ENCODE results near the gene SDR9C7. TPM values are rescaled to one million over a fixed set of nuclear protein-coding genes. Genes with fewer than 3 reads are reported as not detected.
"Not testable (repeated sequence)": the region's sequence is repeated elsewhere in the genome, so short reads cannot be mapped to it uniquely, and the experiment has no call there.

The SDR9C7 gene
- not detected for polyA plus RNA-seq (2012; ENCODE audit: insufficient read depth, insufficient read length)

GRCh38 chr12:56933826-56934625, at the start of gene SDR9C7:
TSS of gene SDR9C7 (minus strand) at chr12:56934408. CDS start at chr12:56934261, 147 bp downstream.
- no peak within 1 kb of the TSS for H3K4me3 ChIP-seq (ENCODE audit: low read length)
- DNase-seq (ENCODE audit: low read depth, low spot score) = no peak

- DNase-seq (ENCODE audit: low read depth, low spot score) = no peak
- no peak overlapping the region for H3K4me3 ChIP-seq (ENCODE audit: low read length)
Observed at GRCh38 chr12:56983386-56983785, 49.2 kb upstream of the SDR9C7 start.

- DNase-seq (ENCODE audit: low read depth, low spot score); H3K4me3 ChIP-seq (ENCODE audit: low read length): not testable (repeated sequence)
Observed at GRCh38 chr12:56982578-56983236, 48.5 kb upstream of the SDR9C7 start.

GRCh38 chr12:56980941-56981530, 46.8 kb upstream of the SDR9C7 start:
- no peak for DNase-seq (ENCODE audit: low read depth, low spot score)
- no peak overlapping the region for H3K4me3 ChIP-seq (ENCODE audit: low read length)

- DNase-seq (ENCODE audit: low read depth, low spot score) = no peak
Observed at GRCh38 chr12:56980268-56980667, 46.1 kb upstream of the SDR9C7 start.

GRCh38 chr12:56979628-56980027, 45.4 kb upstream of the SDR9C7 start:
- no peak overlapping the region for H3K4me3 ChIP-seq (ENCODE audit: low read length)
- no peak for DNase-seq (ENCODE audit: low read depth, low spot score)

More at GRCh38 chr12:56980268-56980667, 46.1 kb upstream of the SDR9C7 start:
- no peak overlapping the region for H3K4me3 ChIP-seq (ENCODE audit: low read length)

- no peak overlapping the region for H3K4me3 ChIP-seq (ENCODE audit: low read length)
- no peak for DNase-seq (ENCODE audit: low read depth, low spot score)
Observed at GRCh38 chr12:56978397-56979138, 44.4 kb upstream of the SDR9C7 start.

- not testable (repeated sequence) for H3K4me3 ChIP-seq (ENCODE audit: low read length); DNase-seq (ENCODE audit: low read depth, low spot score)
Observed at GRCh38 chr12:56977361-56977760, 43.2 kb upstream of the SDR9C7 start.

GRCh38 chr12:56974224-56974623, 40.0 kb upstream of the SDR9C7 start:
- not testable (repeated sequence) for H3K4me3 ChIP-seq (ENCODE audit: low read length); DNase-seq (ENCODE audit: low read depth, low spot score)

GRCh38 chr12:56968910-56969309, 34.7 kb upstream of the SDR9C7 start:
- not testable (repeated sequence) for DNase-seq (ENCODE audit: low read depth, low spot score)

GRCh38 chr12:56965997-56966642, 31.9 kb upstream of the SDR9C7 start:
- DNase-seq (ENCODE audit: low read depth, low spot score) = peak; percentile 54
- not testable (repeated sequence) for H3K4me3 ChIP-seq (ENCODE audit: low read length)

More at GRCh38 chr12:56968910-56969309, 34.7 kb upstream of the SDR9C7 start:
- H3K4me3 ChIP-seq (ENCODE audit: low read length) = not testable (repeated sequence)

GRCh38 chr12:56965124-56965523, 30.9 kb upstream of the SDR9C7 start:
- DNase-seq (ENCODE audit: low read depth, low spot score) = not testable (repeated sequence)

GRCh38 chr12:56963557-56963956, 29.3 kb upstream of the SDR9C7 start:
- not testable (repeated sequence) for DNase-seq (ENCODE audit: low read depth, low spot score); H3K4me3 ChIP-seq (ENCODE audit: low read length)

More at GRCh38 chr12:56965124-56965523, 30.9 kb upstream of the SDR9C7 start:
- H3K4me3 ChIP-seq (ENCODE audit: low read length) = not testable (repeated sequence)

GRCh38 chr12:56962247-56962646, 28.0 kb upstream of the SDR9C7 start:
- not testable (repeated sequence) for DNase-seq (ENCODE audit: low read depth, low spot score)

GRCh38 chr12:56958422-56958821, 24.2 kb upstream of the SDR9C7 start:
- no peak for DNase-seq (ENCODE audit: low read depth, low spot score)
- H3K4me3 ChIP-seq (ENCODE audit: low read length) = no peak overlapping the region

More at GRCh38 chr12:56962247-56962646, 28.0 kb upstream of the SDR9C7 start:
- not testable (repeated sequence) for H3K4me3 ChIP-seq (ENCODE audit: low read length)

GRCh38 chr12:56957229-56958052, 23.2 kb upstream of the SDR9C7 start, which contains the start of gene RDH16:
TSS of gene RDH16 (minus strand) at chr12:56957608. CDS start at chr12:56957462, 146 bp downstream.
- no peak within 1 kb of the TSS for H3K4me3 ChIP-seq (ENCODE audit: low read length)
- no peak for DNase-seq (ENCODE audit: low read depth, low spot score)

- H3K4me3 ChIP-seq (ENCODE audit: low read length) = no peak overlapping the region
- DNase-seq (ENCODE audit: low read depth, low spot score) = no peak
Observed at GRCh38 chr12:56955631-56956256, 21.5 kb upstream of the SDR9C7 start.

Measured in Jurkat, Clone E6-1 (cell line).